ENCODE results near the gene SRSF3.

GRCh38 chr6:36550473-36551000 lies 43.6 kb upstream of the SRSF3 start:
- no peak for TF ChIP-seq CTCF (conservative IDR thresholded peaks at IDR 0.05; ENCODE audit: low read depth, low read length)
- no peak for TF ChIP-seq EZH2phosphoT487 (IDR thresholded peaks at IDR 0.05; ENCODE audit: borderline replicate concordance, low read length)
- TF ChIP-seq EZH2 (IDR thresholded peaks at IDR 0.05; ENCODE audit: low read length, unreplicated experiment) = no peak
